Measurements from ENCODE around the gene ASGR1. TPM values are rescaled to one million over a fixed set of nuclear protein-coding genes. Genes with fewer than 3 reads are reported as not detected.

ASGR1 gene
- polyA plus RNA-seq, 4 donors = 1.9 to 2.9 (median 2.7) TPM

DNA sequence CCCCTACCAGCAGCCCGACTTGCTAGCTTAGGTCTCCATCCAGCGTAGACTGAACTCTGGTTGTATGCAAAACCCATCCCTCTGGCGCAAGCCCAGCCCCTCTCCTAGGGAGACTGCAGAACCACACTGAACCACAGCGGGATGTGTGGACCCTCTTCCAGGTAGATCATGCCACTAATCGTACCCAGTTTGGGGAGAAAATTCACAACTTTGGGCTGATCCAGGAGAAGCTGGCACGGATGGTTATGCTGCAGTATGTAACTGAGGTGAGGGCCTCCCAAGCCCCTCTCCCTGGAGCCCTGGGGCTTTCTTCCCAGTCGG is 43.8 kb upstream of the ASGR1 start:
- no peak for DNase-seq
- FAIRE-seq = no peak
- 78 to 86% (median 79%) methylated on average over 7 of the region's 7 CpGs for WGBS, 3 donors
- peaks cover 0 to 36% (median 5%) of the 10 kb centered on the region in 3 donors for H3K4me1 ChIP-seq (ENCODE audit: control insufficient read depth in 3 of 3, insufficient read depth in 2 of 3, low read depth in 1 of 3, low read length in 2 of 3)
- peaks cover 16 to 74% (median 20%) of the 10 kb centered on the region in 3 donors for H3K36me3 ChIP-seq (ENCODE audit: control insufficient read depth in 3 of 3, insufficient read depth in 2 of 3, low read depth in 1 of 3, low read length in 3 of 3)
- H3K4me3 ChIP-seq (ENCODE audit: low read depth in 1 of 3, low read length in 3 of 3) = no peak overlapping the region
- H3K27me3 ChIP-seq (ENCODE audit: control insufficient read depth in 3 of 3, insufficient read depth in 3 of 3, low read length in 3 of 3) = no peaks in the 10 kb centered on the region
- H3K9me3 ChIP-seq (ENCODE audit: control insufficient read depth in 2 of 2, insufficient read depth in 1 of 2, low read depth in 1 of 2, low read length in 1 of 2) = no peaks in the 10 kb centered on the region
- no peak overlapping the region for H3K27ac ChIP-seq (ENCODE audit: low read depth in 1 of 3, low read length in 2 of 3)

DNA sequence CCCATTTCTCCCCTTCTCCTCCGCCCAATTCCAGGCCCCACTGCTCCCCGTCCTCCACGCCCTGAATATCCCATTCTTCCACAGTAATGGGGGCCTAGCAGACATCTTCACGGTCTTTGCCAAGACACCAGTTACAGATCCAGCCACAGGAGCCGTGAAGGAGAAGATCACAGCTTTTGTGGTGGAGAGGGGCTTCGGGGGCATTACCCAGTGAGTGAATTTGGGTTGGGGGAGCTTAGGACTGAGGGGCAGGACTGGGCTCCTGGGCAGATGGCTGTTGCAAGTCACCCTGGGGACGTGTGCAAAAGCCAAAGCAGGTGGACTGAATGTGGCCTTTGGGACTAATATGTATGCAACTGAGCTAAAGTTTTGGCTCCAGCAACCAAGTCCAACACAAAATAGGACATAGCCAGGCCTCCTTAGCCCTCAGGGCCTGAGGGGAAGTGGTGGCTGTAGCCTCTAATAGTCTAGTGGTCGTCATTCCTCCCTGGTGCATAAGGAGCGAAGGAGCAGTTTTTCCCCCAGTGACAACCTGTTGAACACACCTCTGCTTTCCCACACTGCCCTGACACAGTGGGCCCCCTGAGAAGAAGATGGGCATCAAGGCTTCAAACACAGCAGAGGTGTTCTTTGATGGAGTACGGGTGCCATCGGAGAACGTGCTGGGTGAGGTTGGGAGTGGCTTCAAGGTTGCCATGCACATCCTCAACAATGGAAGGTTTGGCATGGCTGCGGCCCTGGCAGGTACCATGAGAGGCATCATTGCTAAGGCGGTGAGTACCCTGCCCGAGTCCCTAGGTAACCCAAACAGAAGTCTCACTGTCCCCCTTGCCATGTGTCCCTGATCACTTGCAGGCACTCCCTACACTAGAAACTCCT is 43.2 kb upstream of the ASGR1 start:
- Histone ChIP-seq H3K4me3 (ENCODE audit: low read depth in 1 of 3, low read length in 3 of 3) (no peak overlapping the region), H3K9me3 (ENCODE audit: control insufficient read depth in 2 of 2, insufficient read depth in 1 of 2, low read depth in 1 of 2, low read length in 1 of 2) (no peaks in the 10 kb centered on the region), H3K36me3 (ENCODE audit: control insufficient read depth in 3 of 3, insufficient read depth in 2 of 3, low read depth in 1 of 3, low read length in 3 of 3) (peaks cover 16 to 68% (median 20%) of the 10 kb centered on the region in 3 donors), H3K27me3 (ENCODE audit: control insufficient read depth in 3 of 3, insufficient read depth in 3 of 3, low read length in 3 of 3) (peaks cover 0 to 3% (median 0%) of the 10 kb centered on the region in 3 donors), H3K27ac (ENCODE audit: low read depth in 1 of 3, low read length in 2 of 3) (no peak overlapping the region), H3K4me1 (ENCODE audit: control insufficient read depth in 3 of 3, insufficient read depth in 2 of 3, low read depth in 1 of 3, low read length in 2 of 3) (peaks cover 0 to 36% (median 8%) of the 10 kb centered on the region in 3 donors)
- WGBS, 3 donors = 64 to 80% (median 78%) methylated on average over 15 of the region's 15 CpGs
- no peak for DNase-seq
- no peak for FAIRE-seq

DNA sequence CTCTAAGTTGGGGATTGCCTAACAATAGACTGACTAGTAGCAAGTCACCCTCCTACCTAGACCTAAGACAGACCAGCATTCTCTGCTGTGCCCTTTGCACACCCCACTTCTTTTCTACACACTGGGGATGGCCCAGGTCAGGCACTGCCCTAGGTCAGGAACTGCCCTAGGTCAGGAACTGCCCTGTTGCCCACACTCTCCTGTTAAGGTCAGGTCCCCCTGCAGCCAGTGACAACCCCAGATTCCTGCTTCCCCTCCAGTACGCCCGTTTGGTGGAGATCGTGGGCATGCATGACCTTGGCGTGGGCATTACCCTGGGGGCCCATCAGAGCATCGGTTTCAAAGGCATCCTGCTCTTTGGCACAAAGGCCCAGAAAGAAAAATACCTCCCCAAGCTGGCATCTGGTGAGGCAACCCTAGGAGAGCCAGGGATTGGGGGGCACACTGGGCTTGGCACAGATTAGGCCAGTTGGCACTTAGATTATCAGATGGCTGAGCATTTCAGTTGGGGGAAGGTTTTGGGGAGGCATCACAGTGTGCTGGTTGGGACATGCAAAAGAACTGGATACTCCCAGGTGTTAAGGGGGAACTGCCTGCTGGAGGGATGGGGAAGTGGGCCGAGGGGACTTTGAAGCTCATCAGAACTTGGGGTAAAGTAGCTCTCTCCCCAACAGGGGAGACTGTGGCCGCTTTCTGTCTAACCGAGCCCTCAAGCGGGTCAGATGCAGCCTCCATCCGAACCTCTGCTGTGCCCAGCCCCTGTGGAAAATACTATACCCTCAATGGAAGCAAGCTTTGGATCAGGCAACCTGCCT is 42.3 kb upstream of the ASGR1 start:
- no peak for DNase-seq
- Histone ChIP-seq H3K4me3 (ENCODE audit: low read depth in 1 of 3, low read length in 3 of 3) (peak overlapping the region in 1 of 3 donors; percentile 8), H3K36me3 (ENCODE audit: control insufficient read depth in 3 of 3, insufficient read depth in 2 of 3, low read depth in 1 of 3, low read length in 3 of 3) (peaks cover 16 to 59% (median 20%) of the 10 kb centered on the region in 3 donors), H3K27ac (ENCODE audit: low read depth in 1 of 3, low read length in 2 of 3) (peak overlapping the region; percentile 93 to 100 (median 99)), H3K27me3 (ENCODE audit: control insufficient read depth in 3 of 3, insufficient read depth in 3 of 3, low read length in 3 of 3) (peaks cover 0 to 9% (median 0%) of the 10 kb centered on the region in 3 donors), H3K4me1 (ENCODE audit: control insufficient read depth in 3 of 3, insufficient read depth in 2 of 3, low read depth in 1 of 3, low read length in 2 of 3) (peaks cover 0 to 36% (median 8%) of the 10 kb centered on the region in 3 donors), H3K9me3 (ENCODE audit: control insufficient read depth in 2 of 2, insufficient read depth in 1 of 2, low read depth in 1 of 2, low read length in 1 of 2) (no peaks in the 10 kb centered on the region)
- WGBS, 3 donors = 62 to 75% (median 69%) methylated on average over 10 of the region's 10 CpGs
- FAIRE-seq = no peak

DNA sequence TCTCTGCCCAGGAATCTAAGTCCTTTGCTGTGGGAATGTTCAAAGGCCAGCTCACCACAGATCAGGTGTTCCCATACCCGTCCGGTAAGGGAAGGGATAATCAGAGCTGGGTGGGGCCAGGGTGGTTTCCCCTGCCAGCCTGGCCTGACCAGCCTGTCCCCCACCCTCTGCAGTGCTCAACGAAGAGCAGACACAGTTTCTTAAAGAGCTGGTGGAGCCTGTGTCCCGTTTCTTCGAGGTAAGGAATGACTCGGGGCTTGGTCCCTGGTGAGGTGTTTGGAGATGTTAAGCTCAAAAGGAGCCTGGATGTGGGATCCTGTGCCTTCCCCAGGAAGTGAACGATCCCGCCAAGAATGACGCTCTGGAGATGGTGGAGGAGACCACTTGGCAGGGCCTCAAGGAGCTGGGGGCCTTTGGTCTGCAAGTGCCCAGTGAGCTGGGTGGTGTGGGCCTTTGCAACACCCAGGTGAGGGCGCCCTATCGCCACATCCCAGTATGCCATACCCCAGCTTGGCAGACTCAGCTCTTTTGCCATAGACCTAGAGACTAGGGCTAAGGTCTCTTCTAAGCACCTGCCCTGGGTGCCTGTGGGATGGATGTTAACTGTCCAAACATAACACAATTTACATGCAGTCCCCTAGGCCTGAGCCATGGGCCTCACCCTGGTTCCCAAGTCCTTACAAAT is 41.6 kb upstream of the ASGR1 start:
- no peak for FAIRE-seq

DNA sequence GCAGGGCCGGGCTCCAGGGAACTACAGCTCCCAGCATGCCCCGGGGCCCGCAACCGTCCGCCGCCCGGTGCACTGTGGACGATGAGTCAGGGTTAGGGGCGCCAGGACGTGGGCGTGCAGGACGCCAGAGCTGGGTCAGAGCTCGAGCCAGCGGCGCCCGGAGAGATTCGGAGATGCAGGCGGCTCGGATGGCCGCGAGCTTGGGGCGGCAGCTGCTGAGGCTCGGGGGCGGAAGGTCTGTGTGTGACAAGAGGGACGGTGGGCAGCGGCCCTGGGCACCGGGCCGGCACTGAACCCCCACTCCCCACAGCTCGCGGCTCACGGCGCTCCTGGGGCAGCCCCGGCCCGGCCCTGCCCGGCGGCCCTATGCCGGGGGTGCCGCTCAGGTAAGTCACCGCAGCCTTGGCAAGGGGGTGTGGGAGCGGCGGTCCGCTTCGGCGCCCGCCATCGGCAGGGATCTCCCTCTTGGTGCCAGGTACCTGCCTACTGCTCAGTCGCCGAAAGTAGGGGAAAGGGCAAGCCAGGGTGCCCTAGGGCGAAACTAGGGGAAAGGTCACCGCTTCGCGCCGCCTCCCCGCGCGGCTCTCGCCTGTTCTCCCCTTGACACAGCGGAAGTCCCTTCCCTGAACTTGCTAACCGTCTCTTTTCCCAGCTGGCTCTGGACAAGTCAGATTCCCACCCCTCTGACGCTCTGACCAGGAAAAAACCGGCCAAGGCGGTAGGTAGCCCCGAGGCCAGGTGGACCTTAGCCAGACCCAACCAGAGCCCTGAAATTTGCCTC is 40.8 kb upstream of the ASGR1 start, which contains the start of the genes ACADVL and DLG4:
Gene ACADVL, plus strand, starts transcription at position 127 of the 781 bp plus-strand sequence. Its CDS starts 47 bp downstream, at position 174.
Gene DLG4, minus strand, starts transcription at position 25 of the 781 bp plus-strand sequence.
- H3K27me3 ChIP-seq (ENCODE audit: control insufficient read depth in 3 of 3, insufficient read depth in 3 of 3, low read length in 3 of 3) = peaks cover 0 to 20% (median 0%) of the 10 kb centered on the region in 3 donors
- no peaks in the 10 kb centered on the region for H3K9me3 ChIP-seq (ENCODE audit: control insufficient read depth in 2 of 2, insufficient read depth in 1 of 2, low read depth in 1 of 2, low read length in 1 of 2)
- FAIRE-seq = no peak
- WGBS, 3 donors = 0% methylated on average over 46 to 63 of the region's 63 CpGs
- peaks cover 12 to 44% (median 16%) of the 10 kb centered on the region in 3 donors for H3K36me3 ChIP-seq (ENCODE audit: control insufficient read depth in 3 of 3, insufficient read depth in 2 of 3, low read depth in 1 of 3, low read length in 3 of 3)
- peak; percentile 92 for DNase-seq
- H3K4me3 ChIP-seq (ENCODE audit: low read depth in 1 of 3, low read length in 3 of 3) = peak within 1 kb of the TSS; percentile 78 to 91 (median 80)
- H3K27ac ChIP-seq (ENCODE audit: low read depth in 1 of 3, low read length in 2 of 3) = peak within 1 kb of the TSS; percentile 93 to 100 (median 99)
- H3K4me1 ChIP-seq (ENCODE audit: control insufficient read depth in 3 of 3, insufficient read depth in 2 of 3, low read depth in 1 of 3, low read length in 2 of 3) = peaks cover 0 to 45% (median 8%) of the 10 kb centered on the region in 3 donors

More for the DNA sequence above, 41.6 kb upstream of the ASGR1 start:
- peak; percentile 78 to 81 for DNase-seq
- Histone ChIP-seq H3K4me1 (ENCODE audit: control insufficient read depth in 3 of 3, insufficient read depth in 2 of 3, low read depth in 1 of 3, low read length in 2 of 3) (peaks cover 0 to 42% (median 8%) of the 10 kb centered on the region in 3 donors), H3K27ac (ENCODE audit: low read depth in 1 of 3, low read length in 2 of 3) (peak overlapping the region; percentile 93 to 100 (median 99)), H3K36me3 (ENCODE audit: control insufficient read depth in 3 of 3, insufficient read depth in 2 of 3, low read depth in 1 of 3, low read length in 3 of 3) (peaks cover 15 to 52% (median 20%) of the 10 kb centered on the region in 3 donors), H3K27me3 (ENCODE audit: control insufficient read depth in 3 of 3, insufficient read depth in 3 of 3, low read length in 3 of 3) (peaks cover 0 to 16% (median 0%) of the 10 kb centered on the region in 3 donors), H3K4me3 (ENCODE audit: low read depth in 1 of 3, low read length in 3 of 3) (peak overlapping the region in 2 of 3 donors; percentile 78 to 91), H3K9me3 (ENCODE audit: control insufficient read depth in 2 of 2, insufficient read depth in 1 of 2, low read depth in 1 of 2, low read length in 1 of 2) (no peaks in the 10 kb centered on the region)
- WGBS, 3 donors = 4 to 30% (median 22%) methylated on average over 11 of the region's 11 CpGs

DNA sequence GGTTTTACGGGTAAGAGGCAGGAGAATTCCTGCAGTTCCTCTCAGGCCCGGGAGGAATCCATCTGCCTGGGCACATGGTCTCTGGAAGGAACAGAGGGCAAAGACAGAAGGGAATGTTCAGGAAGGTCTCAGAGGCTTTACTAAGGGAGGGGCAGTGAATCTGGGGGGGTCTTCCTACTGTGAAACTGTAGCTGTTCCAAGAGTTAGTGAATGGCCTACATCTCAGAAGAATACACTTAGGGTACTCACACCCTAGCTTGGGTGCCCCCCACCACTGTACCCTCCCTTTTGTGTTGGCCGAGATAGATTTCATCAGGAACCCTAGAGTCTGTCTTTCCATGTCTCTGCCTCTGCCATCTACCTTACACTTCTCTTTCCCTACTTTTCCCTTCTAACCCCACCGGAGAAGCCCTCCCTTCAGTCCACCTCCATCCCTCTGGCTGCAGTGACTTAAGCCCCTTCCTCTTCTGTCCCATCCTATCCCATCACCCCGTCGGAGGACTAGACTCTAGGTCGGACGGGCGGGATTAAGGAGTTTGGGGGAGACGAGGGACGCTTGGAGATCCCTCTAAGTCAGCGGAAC is 40.1 kb upstream of the ASGR1 start:
- no peak for FAIRE-seq
- 12 to 20% (median 15%) methylated on average over 12 of the region's 12 CpGs for WGBS, 3 donors
- H3K4me1 ChIP-seq (ENCODE audit: control insufficient read depth in 3 of 3, insufficient read depth in 2 of 3, low read depth in 1 of 3, low read length in 2 of 3) = peaks cover 0 to 45% (median 8%) of the 10 kb centered on the region in 3 donors

DNA sequence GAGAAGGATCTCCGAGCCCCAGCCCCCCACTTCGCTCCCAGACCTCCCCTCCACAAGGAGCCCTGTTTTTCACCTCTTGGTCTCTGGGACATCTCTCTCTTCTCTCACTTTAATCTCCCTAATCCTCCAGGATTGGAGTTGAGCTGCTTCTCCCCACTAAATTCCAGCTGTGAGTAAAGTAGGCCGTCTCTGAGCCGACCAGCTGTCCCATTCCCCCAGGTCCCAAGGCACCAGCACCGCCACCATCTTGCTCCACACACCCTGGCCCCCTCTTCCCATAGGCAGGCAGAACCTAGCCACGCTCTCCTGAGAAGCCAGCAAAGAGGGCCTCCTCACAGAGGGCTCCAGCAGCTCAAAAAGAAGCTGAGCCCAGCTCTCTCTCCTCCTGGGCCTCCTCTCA is 39.6 kb upstream of the ASGR1 start:
- Histone ChIP-seq H3K27me3 (ENCODE audit: control insufficient read depth in 3 of 3, insufficient read depth in 3 of 3, low read length in 3 of 3) (peaks cover 0 to 20% (median 0%) of the 10 kb centered on the region in 3 donors), H3K4me1 (ENCODE audit: control insufficient read depth in 3 of 3, insufficient read depth in 2 of 3, low read depth in 1 of 3, low read length in 2 of 3) (peaks cover 0 to 48% (median 11%) of the 10 kb centered on the region in 3 donors), H3K4me3 (ENCODE audit: low read depth in 1 of 3, low read length in 3 of 3) (no peak overlapping the region), H3K36me3 (ENCODE audit: control insufficient read depth in 3 of 3, insufficient read depth in 2 of 3, low read depth in 1 of 3, low read length in 3 of 3) (peaks cover 7 to 32% (median 12%) of the 10 kb centered on the region in 3 donors), H3K27ac (ENCODE audit: low read depth in 1 of 3, low read length in 2 of 3) (peak overlapping the region in 1 of 3 donors; percentile 8), H3K9me3 (ENCODE audit: control insufficient read depth in 2 of 2, insufficient read depth in 1 of 2, low read depth in 1 of 2, low read length in 1 of 2) (no peaks in the 10 kb centered on the region)
- no peak for FAIRE-seq
- DNase-seq = no peak
- WGBS, 3 donors = 70 to 91% (median 74%) methylated on average over 6 of the region's 6 CpGs

More for the DNA sequence above, 40.1 kb upstream of the ASGR1 start:
- peaks cover 12 to 38% (median 13%) of the 10 kb centered on the region in 3 donors for H3K36me3 ChIP-seq (ENCODE audit: control insufficient read depth in 3 of 3, insufficient read depth in 2 of 3, low read depth in 1 of 3, low read length in 3 of 3)
- no peak for DNase-seq
- peak overlapping the region; percentile 93 to 100 (median 99) for H3K27ac ChIP-seq (ENCODE audit: low read depth in 1 of 3, low read length in 2 of 3)
- peaks cover 0 to 20% (median 0%) of the 10 kb centered on the region in 3 donors for H3K27me3 ChIP-seq (ENCODE audit: control insufficient read depth in 3 of 3, insufficient read depth in 3 of 3, low read length in 3 of 3)
- H3K9me3 ChIP-seq (ENCODE audit: control insufficient read depth in 2 of 2, insufficient read depth in 1 of 2, low read depth in 1 of 2, low read length in 1 of 2) = no peaks in the 10 kb centered on the region
- peak overlapping the region in 2 of 3 donors; percentile 78 to 91 for H3K4me3 ChIP-seq (ENCODE audit: low read depth in 1 of 3, low read length in 3 of 3)
